SH-SY5Y (cell line): ENCODE measurements around the gene RNASET2.

Experiments
- GATA2 ChIP-seq: IDR thresholded peaks from 2 replicates; pipeline ENCODE4 v1.6.1; 2011; ENCODE audit warnings: mild to moderate bottlenecking, low read depth, low read length
- GATA3 ChIP-seq: IDR thresholded peaks from 2 replicates; pipeline ENCODE4 v1.6.1; 2011; ENCODE audit warnings: low read depth, mild to moderate bottlenecking, low read length, moderate library complexity

- TF ChIP-seq GATA2 (no peak), GATA3 (no peak)
Measured at GRCh38 chr6:167005350-167006159, 49.2 kb upstream of the RNASET2 start.
